Vagina (tissue), 2 donors: ENCODE data around the gene GAL.

Experiments used
- CTCF ChIP-seq, 3 experiments: fragments of 450-650 bp in 2 of 3; fragments of 200-600 bp in 1 of 3; sonication (generic) in 1 of 3; IDR thresholded peaks; one replicate each; pipeline ENCODE4 v1.5.1; 2017 to 2019; ENCODE audit warnings: antibody characterized with exemption in 3 of 3, mild to moderate bottlenecking in 2 of 3, moderate library complexity in 2 of 3
- POLR2AphosphoS5 ChIP-seq, 2 donors: sonication (generic); formaldehyde crosslinking; IDR thresholded peaks; one replicate each; pipeline ENCODE4 v1.9.0; 2017; ENCODE audit warnings: antibody characterized with exemption in 2 of 2, mild to moderate bottlenecking in 2 of 2, low read depth in 1 of 2; ENCODE audit not compliant: insufficient read depth in 1 of 2

- TF ChIP-seq CTCF (IDR thresholded peaks at IDR 0.05) (no peak), POLR2AphosphoS5 (IDR thresholded peaks at IDR 0.05; ENCODE audit: insufficient read depth in 1 of 2, low read depth in 1 of 2) (no peak)
Observed at GRCh38 chr11:68665436-68665835, 18.9 kb upstream of the GAL start.
